ENCODE measurements around the gene OR8B8.
"Not testable (repeated sequence)": the region's sequence is repeated elsewhere in the genome, so short reads cannot be mapped to it uniquely, and the experiment has no call there.

Gene OR8B8

DNA sequence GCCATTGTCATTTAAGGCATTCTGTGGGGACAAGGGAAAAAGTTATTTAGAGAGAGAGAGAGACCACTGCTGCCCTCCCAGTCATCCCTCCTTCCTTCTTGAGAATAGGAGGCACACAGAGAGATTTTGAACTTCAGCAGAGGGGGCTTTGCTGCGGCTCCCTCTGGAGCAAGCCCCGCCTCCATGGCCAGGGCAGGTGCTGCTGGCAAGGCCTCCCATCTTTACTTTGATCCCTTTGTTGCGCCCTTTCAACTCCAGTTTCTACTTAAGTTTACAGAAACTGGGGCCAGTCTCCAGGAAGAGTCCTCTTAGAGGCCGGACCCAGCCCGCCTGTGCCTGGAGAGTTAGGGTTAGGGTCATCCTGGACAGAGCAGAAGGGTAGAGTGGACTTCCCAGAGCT lies 4.4 kb downstream of the OR8B8 start:
- DNase-seq, result no peak

DNA sequence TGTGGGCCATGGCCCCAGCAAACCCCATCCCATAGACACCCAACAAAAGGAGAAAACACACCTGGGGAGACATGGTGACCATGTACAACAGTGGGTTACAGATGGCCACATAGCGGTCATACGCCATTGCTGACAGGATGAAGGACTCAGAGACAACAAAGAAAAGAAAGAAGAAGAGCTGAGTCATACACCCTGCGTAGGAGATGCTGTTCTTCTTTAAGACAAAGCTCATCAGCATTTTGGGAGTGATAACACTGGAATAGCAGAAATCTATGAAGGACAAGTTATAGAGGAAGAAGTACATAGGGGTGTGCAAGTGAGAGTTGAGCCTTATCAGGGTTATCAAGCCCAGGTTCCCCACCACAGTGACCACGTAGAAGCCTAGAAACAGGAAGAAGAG lies 4.9 kb downstream of the OR8B8 start:
- DNase-seq, result no peak

DNA sequence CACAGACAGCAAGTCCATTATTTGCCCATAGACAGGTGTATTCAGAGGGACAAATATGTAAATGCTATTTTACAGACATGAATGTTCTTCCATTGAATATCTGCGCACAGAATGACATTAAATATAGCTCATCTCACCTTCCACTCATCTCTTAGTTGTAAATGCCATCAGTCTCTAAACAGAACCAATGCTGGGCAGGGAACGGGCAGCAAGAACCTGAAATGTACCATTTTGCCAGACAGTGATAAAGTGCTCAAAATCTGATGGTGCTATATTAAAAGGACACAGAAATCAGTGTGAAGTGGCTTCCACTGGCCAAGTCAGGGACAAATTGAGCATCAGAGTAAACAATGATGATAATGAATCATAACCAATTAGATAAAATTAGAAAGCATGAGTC lies 10.8 kb downstream of the OR8B8 start:
- DNase-seq, result no peak

DNA sequence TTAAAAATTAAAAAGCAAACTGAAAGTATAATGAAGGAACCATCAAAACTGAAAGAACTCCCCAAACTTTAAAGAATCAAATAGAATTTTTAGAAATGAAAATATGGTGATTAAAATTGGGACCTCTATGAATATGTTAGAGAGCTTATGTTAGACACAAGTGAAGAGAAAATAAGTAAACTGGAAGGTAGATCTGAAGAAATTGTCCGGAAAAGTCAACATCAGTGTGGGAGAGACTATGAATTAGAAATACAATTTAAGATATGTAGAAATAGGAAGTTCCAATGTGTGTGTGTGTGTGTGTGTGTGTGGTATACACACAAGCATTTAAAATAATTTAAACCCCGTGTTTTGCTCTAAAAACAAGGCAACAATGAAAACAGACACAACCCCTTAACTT lies 15.9 kb downstream of the OR8B8 start:
- DNase-seq, result no peak

DNA sequence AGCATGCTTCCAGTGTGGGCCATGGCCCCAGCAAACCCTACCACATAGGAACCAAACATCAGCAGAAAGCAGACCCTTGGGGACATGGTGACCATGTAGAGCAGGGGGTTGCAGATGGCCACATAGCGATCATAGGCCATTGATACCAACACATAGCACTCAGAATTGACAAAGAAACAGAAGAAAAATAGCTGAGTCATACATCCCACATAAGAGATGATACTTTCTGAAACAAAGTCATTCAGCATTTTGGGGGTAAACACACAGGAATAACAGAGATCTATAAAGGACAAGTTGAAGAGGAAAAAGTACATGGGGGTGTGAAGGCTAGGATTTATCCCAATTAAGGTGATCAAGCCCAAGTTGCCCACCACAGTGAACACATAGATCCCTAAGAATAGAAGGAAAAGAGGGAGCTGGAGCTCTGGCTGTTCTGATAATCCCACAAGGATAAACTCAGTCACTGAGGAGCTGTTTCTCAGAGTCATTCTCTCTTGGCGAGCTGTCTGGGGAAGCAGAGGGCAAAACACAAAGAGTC lies 21.0 kb downstream of the OR8B8 start, which contains the start of gene OR8B4:
Gene OR8B4 (minus strand): TSS at position 488 of the 538 bp plus-strand sequence. CDS start 0 bp downstream, at position 488.
- no peak for DNase-seq

DNA sequence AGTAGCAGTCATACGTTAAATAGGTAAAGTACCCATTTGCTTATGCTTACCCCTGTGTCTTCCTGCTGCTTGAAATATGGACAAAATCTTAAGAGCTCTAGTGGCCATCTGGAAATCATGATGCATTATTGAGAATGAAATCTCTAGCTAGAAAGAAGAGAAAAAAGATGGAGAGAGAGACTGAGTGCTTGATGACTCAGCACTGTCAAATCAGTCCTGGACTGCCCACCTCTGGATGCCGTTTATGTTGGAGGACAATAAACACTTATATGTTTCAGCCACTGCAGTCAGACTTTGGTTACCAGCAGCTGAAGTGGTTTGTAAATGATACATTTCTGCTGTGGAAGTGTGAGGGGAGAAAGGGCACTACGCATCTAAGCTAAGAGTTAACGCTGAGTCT lies 24.5 kb downstream of the OR8B8 start:
- DNase-seq, result no peak

DNA sequence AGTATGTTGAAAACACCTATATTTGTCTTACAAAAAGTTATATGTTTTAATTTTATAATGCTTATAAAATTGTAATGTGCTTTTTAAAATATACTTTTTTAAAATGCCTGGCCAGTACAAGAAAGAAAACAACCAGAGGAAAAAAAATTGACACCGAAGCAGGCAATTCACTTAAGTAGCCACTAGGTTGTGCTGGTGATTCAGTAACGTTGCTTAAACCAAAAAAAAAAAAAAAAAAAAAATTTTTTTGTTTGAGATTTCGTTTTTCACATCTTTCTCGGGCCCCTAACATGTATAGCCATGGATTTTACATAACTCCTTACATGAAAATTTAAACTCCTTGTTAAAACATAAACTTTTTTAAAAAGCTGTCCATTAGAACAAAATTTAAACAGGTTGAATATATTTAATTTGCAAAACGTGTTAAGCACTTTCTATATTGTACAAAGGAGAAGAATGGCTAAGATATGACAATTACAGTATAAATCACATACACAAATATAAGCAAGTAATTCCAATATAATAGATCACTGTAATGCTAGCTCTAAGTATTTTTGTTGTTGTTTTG lies 30.1 kb downstream of the OR8B8 start:
- no peak for DNase-seq

DNA sequence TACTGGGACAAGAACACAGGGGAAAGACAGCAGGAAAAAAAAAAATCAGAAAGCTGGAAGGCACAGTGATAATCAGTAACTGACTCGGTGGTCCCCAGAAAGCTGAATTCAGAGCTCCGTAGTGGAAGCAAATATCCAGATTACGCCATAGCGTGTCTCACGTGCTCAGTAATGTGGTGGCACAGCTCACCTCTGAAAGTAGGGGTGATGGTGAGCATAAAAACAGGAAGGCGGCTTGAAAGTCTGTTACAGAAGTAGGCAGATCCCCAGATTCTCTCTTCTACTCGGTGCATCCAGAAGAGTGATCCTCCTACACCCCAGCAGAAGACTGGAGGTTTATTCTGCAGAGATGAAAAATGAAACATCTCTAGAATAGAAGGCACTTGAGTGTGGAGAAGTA lies 35.6 kb downstream of the OR8B8 start:
- no peak for DNase-seq

DNA sequence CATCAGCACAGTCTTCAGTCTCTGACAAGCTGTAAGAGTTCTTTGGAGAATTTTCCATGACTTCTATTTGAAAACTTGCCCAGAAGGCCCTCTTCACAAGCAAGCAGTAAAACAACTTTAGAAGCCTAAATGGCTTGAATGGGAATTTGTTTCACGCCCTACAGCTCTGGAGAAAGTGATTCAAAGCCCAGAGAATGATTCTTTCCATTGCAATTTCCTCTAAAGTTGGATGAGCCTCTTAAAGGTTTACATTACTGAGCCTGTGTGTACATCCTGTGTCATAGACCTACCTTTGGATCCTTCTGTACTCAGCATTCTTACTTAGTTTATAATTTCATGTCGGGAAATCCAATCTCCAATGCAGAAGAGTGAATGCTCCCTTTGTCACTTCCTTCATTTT lies 39.9 kb downstream of the OR8B8 start:
- DNase-seq, result no peak

DNA sequence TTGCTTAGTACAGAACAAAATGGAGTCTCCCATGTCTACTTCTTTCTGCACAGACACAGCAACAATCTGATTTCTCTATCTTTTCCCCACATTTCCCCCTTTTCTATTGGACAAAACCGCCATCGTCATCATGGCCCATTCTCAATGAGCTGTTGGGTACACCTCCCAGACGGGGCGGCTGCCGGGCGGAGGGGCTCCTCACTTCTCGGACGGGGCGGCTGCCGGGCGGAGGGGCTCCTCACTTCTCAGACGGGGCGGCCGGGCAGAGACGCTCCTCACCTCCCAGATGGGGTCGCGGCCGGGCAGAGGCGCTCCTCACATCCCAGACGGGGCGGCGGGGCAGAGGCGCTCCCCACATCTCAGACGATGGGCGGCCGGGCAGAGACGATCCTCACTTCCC lies 42.3 kb downstream of the OR8B8 start:
- DNase-seq, result not testable (repeated sequence)

DNA sequence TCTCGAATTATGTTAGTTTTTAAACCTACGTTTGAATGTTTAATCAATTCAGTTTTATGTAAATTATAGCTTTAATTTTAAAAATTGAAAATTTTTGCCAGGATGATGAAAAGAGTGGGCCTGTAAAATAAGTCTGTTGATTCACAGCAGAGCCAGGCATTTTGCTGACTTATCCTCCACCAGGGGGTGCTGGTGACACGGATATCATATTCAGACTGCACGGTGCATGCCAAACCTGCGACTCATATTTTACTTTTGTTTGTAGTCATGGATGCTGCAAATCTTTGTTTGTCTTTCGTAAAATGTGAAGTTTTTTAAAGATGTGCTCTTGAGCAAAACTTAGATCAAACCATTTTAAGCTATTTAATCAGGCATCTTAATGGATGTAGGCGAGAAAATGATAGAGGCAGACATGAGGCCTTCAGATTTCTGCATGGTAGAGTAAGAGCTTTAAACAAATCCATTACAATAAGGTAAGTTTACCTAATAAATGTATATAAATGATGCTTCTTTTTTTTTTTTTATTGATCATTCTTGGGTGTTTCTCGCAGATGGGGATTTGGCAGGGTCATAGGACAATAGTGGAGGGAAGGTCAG lies 43.1 kb downstream of the OR8B8 start:
- peak; percentile 52 for DNase-seq

DNA sequence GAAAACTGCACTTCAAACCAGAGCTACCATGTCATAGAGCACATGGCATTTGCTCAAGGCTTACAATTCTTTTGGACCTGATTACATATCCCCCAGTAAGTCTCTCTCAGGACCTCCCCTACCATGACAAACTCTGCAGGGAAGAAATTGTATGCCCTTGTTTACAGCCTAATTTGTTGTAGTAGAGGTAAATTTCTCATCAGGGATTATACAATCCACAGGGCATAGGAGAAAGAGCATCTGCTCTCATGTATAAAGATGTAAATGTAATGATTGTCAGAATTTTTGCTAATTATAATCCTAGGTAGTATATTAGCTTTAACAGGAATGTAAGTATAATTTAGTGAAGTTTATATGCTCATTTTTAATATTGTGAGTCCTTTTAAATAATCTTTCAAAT lies 46.6 kb downstream of the OR8B8 start, which contains the start of gene OR8B3:
Gene OR8B3 (minus strand): TSS at position 101 of the 400 bp plus-strand sequence. CDS start 1,673 bp downstream, outside the sequence.
- DNase-seq, result no peak

DNA sequence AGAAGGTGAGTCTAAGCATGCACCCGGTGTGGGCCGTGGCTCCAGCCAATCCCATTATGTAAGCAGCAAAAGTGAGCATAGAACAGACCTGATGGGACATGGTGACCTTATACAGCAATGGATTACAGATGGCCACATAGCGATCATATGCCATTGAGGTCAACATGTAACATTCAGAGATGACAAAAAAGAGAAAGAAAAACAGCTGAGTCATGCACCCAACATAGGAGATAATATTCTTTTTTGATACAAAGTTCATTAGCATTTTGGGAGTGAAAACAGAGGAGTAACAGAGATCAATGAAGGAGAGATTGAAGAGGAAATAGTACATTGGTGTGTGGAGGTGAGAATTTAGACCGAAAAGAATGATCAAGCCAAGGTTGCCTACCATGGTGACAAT lies 48.6 kb downstream of the OR8B8 start:
- not testable (repeated sequence) for DNase-seq

DNA sequence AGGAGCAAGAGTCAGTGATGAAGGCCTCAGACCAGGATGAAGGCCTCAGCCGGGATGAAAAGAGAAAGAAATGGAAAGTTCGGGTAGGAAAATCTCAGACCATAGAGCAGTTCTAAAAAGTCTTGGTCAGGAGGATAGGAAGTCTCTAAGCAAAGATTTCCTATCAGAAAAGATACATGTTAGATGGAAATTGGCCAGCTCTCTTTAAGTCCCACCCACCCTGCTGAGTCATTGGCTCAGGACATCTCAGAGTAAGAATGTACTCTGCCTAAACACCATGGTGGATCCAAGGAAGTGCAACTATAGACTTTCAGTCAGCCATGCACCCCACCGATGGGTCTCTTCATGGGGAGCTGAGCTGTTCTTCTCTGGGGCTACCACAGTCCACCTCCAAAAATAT lies 51.1 kb downstream of the OR8B8 start:
- no peak for DNase-seq
